AG20443 (cell line): ENCODE measurements around the gene IFNA5.

Experiments
- DNase-seq: peaks from one replicate; pipeline ENCODE4 v3.0.0; 2012; ENCODE audit warnings: low spot score, mixed read lengths

Gene IFNA5

GRCh38 chr9:21305213-21305612, at the start of gene IFNA5:
TSS of gene IFNA5 (minus strand) at chr9:21305313. CDS start at chr9:21305256, 57 bp downstream.
- no peak for DNase-seq

DNA sequence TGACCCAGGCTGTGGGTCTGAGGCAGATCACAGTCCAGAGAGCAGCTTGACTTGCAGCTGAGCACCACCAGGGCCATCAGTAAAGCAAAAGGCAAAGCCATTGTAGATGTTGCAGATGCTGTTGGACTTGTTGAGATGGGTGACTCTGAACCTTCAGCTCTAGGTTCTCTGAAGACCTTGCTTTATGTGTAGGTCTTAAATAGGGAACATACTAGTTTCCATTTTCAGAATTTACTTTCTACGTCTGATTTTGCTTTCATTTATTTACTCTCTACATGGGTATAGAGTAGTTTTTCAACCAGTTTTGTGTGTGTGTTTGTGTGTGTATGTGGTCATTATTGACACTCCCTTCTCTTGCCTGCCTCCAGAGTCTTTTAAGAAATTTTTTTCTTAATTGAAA, 45.7 kb upstream of the IFNA5 start, which contains the start of gene IFNA6:
TSS of gene IFNA6 (minus strand) at position 101 of the 400 bp plus-strand sequence. CDS start at position 101, 0 bp downstream.
- DNase-seq, result no peak

DNA sequence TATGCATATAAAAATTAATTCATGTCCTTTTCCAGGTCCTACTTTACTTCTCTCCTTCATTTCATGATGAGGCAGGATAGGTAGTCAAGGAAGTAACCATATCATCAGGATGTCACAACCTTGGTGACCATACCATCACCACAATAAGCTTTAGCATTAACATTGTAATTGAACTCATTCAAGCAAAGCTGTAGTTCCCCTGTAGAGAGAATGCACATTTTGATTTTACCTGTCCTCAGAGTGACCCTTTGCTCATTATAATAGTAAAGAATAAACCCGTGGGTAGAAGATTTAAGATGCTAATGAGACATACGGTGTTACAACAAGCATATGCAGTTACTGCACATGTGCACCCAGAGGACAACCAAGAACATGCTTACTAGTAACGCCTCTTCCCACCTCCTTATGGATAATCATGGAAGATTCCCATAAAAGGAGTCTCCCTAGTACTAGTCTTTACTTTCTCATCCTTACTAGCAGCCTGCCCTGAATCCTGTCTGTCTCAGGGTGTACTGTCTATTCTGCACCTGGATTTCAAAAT, 43.4 kb upstream of the IFNA5 start:
- no peak for DNase-seq

DNA sequence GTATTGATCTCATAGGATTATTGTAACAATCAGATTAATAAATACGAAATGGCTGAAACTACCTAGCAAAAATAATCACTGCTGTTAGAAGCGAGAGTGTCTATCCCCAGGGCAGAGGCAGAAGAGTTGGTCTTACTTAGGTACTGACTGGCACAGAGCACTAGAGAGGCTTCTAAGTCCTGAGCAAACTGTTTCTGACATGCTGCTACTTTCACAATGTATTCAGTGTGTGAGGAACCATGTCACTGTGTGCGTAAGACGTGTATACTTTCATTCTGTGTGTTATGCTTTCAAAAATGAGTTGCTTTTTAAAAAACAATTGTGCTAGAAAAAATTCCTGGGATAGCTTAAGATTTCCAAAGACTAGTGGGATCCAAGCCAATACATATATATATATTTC, 35.6 kb upstream of the IFNA5 start:
- DNase-seq, result no peak

DNA sequence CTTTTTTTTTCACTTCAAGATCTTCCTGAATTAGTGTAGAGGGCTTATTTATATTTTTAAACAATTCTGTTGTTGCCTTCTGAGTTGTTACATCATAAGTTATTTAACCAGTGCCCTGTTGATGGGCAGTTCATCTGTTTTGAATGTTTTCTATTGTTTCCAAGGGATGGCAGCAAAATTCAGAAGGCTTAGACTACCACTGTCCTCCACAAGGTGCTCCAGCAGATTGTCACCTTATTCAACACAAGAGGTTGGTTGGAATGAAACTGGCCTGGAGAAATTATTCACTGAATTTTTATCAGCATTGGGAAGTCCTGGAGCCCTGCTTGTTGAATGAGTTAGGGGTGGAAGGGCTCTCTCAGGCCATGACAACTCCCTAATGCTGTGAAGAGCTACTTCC, 31.3 kb upstream of the IFNA5 start:
- no peak for DNase-seq

- peak; percentile 99 for DNase-seq
Observed at GRCh38 chr9:21334701-21335632, 29.9 kb upstream of the IFNA5 start, which contains the start of gene KLHL9. TSS of gene KLHL9 (minus strand) at chr9:21335404. CDS start at chr9:21334859, 545 bp downstream.

- DNase-seq, result no peak
Observed at GRCh38 chr9:21333226-21333625, 28.1 kb upstream of the IFNA5 start.

- no peak for DNase-seq
Observed at GRCh38 chr9:21331676-21332402, 26.7 kb upstream of the IFNA5 start.

DNA sequence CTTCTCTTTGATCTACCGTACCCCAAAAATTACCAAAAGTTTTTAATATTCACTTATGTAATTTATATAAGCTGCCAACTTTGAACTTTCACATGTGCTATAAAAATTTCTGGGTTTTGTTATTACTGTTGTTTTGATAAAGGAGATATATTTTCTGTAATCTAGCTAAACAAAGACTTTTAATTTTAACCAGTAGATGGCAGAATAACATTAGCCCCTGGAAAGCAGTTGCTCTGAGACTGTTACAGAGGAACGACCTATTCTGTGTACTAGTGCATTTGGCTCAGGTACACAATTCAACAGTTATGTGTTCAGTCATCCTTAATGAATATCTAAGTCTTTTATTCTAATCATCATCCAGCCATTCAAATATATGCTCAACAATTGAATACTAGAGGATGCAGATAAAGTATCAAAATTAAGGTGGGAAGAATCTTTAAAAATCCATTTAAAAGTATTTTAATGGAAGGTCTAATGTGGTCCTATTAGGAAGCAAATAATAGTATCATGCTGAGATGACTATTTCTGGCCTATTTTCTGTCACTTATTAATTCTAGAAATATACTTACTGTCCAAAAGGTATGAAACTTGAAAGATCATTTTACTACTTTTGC, 21.5 kb upstream of the IFNA5 start:
- DNase-seq, result peak; percentile 46

GRCh38 chr9:21324047-21324446, 18.9 kb upstream of the IFNA5 start:
- no peak for DNase-seq

GRCh38 chr9:21322911-21323461, 17.9 kb upstream of the IFNA5 start:
- no peak for DNase-seq

- DNase-seq, result no peak
Observed at GRCh38 chr9:21320465-21320864, 15.4 kb upstream of the IFNA5 start.

DNA sequence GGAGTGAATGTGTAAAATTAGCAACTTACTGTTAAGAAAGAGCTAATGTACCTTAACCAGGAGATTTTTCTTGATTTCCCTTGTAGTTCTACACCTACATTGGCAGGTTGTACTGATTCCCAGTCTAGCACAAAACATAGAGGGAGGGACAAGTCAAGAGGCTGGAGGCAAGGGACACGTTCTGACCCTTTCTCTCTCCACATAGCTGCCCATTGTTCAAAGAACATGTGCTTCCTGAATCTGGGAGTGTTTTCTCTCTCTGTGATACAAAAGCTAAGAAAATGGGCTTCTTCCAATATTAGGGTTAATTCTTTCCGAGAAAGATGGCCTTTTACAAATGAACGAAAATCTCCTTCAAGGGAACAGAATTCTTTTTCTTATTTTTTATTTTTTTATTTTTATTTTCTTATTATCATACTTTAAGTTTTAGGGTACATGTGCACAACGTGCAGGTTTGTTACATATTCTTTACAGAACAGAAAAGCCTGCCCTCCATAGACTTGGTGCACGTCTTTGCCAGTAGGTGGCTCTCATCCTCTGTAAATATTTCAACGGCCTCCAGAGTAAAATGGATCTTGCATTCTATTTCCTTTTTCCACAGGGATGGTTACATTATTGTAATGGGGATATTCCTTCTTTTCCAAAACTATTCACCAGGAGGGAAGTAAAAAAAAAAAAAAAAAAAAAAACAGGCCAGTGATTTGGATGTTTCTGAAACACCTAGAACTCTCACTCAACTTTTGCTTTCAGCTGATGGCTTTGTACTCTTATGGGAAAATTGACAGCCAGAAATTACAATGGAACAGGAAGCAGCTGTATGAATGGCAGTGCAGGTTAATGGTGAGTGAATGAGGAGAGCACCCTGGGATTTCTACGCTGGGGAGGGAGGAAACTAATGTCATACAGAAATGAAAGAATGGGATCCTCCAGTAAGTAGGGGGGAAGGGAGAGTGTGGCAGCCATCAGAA, 13.1 kb upstream of the IFNA5 start:
- DNase-seq, result peak; percentile 58

GRCh38 chr9:21316860-21317259, 11.7 kb upstream of the IFNA5 start:
- no peak for DNase-seq

DNA sequence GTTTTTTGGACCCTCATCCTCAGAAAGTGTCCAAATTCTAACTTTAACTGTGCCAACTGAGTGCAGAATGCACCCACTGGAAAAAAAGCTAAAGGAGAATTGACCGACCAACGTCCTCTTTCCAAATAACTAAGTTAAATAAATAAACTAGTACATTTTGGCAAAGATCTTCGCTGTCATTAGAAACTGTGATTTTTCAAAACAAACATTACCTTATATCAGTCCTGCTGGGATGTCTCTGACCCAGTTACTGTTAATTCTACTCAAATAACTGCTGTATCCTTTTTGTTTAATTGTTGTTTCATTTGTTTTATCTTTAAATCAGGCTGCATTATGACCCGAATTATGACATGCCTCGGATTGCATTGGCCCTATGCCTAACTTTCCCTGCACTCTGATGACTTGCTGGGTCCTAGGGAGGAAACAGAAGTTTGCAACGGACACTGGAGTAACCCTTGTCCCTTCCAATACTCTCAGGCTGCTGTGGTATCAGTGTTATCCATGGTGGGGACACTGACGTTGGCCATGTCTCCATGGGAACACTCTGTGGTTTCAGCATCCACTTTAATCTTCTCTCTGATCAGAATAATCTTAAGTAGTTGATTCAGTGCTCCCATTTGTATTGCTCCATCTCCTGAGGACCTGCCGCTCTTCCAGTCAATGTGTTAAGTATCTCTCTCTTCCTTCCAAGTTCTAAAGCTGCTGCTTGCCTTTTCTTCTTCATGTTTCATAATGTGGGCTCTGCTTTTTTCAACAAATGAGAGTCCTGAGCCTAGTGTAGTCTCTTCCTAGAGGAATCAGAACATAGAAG, 11.1 kb upstream of the IFNA5 start:
- DNase-seq, result no peak

DNA sequence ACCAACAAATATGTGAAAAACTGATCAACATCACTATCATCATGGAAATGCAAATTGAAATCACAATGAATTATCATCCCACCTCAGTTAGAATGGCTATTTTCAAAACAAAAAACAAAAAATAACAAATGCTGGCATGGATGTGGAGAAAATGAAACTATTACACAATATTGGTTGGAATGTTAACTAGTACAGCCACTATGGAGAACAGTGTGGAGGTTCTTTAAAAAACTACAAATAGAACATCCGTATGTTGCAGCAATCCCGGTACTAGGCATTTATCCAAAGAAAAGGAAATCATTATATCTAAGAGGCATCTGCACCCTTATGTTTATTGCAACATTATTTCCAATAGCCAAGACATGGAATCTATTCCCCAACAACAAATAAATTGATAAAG, 9.0 kb upstream of the IFNA5 start:
- DNase-seq, result no peak

GRCh38 chr9:21311889-21312288, 6.8 kb upstream of the IFNA5 start:
- no peak for DNase-seq

DNA sequence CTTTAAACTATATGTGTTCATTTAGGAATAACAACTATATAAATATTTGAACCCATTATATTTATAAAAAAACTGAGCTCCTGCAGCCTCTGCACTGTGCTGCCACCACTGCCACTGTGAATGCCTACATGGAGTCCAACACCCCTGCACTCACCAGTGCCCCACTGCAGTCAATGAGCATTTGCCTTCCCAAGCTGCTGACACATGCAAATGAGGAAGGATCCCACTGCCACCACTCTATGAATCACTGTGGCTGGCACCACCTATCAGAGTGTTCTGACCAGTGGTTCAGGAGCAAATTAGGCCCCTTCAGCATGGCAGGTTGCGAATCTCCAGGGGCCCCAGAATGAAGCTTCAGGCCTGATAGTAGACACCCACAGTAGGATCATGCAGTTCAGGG, 9.1 kb downstream of the IFNA5 start:
- no peak for DNase-seq

- DNase-seq, result no peak
Observed at GRCh38 chr9:21294904-21295538, 10.1 kb downstream of the IFNA5 start.
